Measurements from ENCODE around the gene ARMH1.

DNA sequence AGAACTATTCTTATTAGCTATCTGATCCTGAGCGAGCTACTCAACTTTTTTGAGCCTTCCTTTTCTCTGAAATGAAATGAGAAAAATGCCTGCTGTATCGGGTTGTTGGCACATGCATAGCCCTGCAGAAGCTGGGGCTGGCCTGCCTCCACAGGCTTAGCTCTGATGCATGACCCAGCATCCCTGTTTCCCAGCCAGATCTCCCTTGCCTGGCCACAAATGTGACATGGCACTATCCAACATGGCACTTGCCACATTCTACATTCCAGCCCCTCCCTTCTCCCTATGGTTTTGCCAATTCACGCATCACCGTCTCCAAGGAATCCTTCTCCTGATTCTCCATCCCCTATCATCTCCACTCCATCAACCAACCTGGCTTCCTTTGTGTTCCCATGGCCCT lies 42.6 kb downstream of the ARMH1 start:
- TF ChIP-seq, protein P1, sequence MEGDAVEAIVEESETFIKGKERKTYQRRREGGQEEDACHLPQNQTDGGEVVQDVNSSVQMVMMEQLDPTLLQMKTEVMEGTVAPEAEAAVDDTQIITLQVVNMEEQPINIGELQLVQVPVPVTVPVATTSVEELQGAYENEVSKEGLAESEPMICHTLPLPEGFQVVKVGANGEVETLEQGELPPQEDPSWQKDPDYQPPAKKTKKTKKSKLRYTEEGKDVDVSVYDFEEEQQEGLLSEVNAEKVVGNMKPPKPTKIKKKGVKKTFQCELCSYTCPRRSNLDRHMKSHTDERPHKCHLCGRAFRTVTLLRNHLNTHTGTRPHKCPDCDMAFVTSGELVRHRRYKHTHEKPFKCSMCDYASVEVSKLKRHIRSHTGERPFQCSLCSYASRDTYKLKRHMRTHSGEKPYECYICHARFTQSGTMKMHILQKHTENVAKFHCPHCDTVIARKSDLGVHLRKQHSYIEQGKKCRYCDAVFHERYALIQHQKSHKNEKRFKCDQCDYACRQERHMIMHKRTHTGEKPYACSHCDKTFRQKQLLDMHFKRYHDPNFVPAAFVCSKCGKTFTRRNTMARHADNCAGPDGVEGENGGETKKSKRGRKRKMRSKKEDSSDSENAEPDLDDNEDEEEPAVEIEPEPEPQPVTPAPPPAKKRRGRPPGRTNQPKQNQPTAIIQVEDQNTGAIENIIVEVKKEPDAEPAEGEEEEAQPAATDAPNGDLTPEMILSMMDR (IDR thresholded peaks at IDR 0.05; ENCODE audit: low read depth, low read length, poor library complexity, severe bottlenecking): no peak
- no peak for TF ChIP-seq EZH2phosphoT487 (IDR thresholded peaks at IDR 0.05; ENCODE audit: borderline replicate concordance, low read length)

Measured in DOHH2 (cell line).